PFSK-1 (cell line): ENCODE data around the gene TTLL11.

Experiments used
- FOXP2 ChIP-seq: optimal IDR thresholded peaks from 2 replicates; pipeline ENCODE3; 2011; ENCODE audit warnings: borderline replicate concordance, control low read depth, inconsistent platforms; ENCODE audit not compliant: insufficient read depth; ENCODE audit errors: extremely low read length, extremely low read depth
- POLR2AphosphoS5 ChIP-seq: IDR thresholded peaks from 2 replicates; pipeline ENCODE4 v1.6.1; 2012; ENCODE audit warnings: low read depth, mild to moderate bottlenecking, control low read depth, low read length, moderate library complexity
- SIN3A ChIP-seq: IDR thresholded peaks from 2 replicates; pipeline ENCODE4 v1.6.1; 2012; ENCODE audit warnings: mild to moderate bottlenecking, low read length, moderate library complexity, borderline replicate concordance; ENCODE audit not compliant: insufficient read depth
- TAF1 ChIP-seq: IDR thresholded peaks from 2 replicates; pipeline ENCODE4 v1.6.1; 2012; ENCODE audit warnings: low read length, control low read depth, borderline replicate concordance; ENCODE audit not compliant: insufficient read depth
- TF ChIP-seq, protein P1 (sequence below), 2 experiments: IDR thresholded peaks; 2 replicates each; pipeline versions ENCODE4 v1.6.1 to v1.8.0; 2011 to 2012; ENCODE audit warnings: low read depth in 2 of 2, low read length in 2 of 2, control low read depth in 1 of 2, inconsistent platforms in 1 of 2, mild to moderate bottlenecking in 1 of 2, moderate library complexity in 1 of 2; ENCODE audit not compliant: insufficient read depth in 1 of 2

DNA sequence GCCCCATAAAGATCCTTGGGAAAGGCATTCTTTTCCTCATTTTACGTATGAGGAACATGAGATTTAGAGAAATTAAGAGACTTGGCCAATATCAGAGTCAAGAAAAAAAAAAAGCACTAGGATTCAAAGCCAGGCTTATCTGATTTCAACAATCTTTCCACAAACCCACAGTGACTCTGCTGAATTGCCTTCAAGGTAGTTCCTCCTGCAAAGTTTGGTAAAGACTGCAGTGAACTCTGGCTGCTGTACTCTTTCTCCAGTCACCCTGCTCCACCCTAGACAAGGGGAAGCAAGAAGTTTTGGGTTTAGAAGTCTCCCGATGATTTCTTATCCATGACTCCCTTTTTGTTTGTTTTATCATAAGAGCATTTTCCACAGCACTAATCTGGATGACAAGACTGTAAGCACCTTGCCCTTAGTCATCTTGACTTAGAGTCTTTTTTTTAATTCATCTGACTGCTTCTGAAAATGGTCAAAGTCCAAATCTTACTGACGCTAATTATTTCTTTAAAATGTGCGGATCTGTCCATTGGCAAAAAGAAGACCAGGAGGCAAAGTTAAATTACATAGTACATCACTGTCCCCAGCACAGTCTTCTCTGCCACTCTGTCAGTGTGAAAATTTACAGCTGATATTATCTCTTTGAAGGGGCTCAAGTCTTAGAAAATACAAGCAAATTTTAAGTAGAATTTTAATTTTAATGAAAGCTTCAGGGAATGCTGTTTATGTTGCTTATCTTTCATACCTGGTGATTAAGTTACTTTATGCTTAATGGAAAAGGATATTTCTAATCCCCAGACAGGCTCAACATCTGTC is 180.1 kb downstream of the TTLL11 start:
- TF ChIP-seq SIN3A (no peak), TAF1 (no peak), POLR2AphosphoS5 (no peak), FOXP2 (no peak)
- TF ChIP-seq, protein P1, sequence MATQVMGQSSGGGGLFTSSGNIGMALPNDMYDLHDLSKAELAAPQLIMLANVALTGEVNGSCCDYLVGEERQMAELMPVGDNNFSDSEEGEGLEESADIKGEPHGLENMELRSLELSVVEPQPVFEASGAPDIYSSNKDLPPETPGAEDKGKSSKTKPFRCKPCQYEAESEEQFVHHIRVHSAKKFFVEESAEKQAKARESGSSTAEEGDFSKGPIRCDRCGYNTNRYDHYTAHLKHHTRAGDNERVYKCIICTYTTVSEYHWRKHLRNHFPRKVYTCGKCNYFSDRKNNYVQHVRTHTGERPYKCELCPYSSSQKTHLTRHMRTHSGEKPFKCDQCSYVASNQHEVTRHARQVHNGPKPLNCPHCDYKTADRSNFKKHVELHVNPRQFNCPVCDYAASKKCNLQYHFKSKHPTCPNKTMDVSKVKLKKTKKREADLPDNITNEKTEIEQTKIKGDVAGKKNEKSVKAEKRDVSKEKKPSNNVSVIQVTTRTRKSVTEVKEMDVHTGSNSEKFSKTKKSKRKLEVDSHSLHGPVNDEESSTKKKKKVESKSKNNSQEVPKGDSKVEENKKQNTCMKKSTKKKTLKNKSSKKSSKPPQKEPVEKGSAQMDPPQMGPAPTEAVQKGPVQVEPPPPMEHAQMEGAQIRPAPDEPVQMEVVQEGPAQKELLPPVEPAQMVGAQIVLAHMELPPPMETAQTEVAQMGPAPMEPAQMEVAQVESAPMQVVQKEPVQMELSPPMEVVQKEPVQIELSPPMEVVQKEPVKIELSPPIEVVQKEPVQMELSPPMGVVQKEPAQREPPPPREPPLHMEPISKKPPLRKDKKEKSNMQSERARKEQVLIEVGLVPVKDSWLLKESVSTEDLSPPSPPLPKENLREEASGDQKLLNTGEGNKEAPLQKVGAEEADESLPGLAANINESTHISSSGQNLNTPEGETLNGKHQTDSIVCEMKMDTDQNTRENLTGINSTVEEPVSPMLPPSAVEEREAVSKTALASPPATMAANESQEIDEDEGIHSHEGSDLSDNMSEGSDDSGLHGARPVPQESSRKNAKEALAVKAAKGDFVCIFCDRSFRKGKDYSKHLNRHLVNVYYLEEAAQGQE (IDR thresholded peaks at IDR 0.05; ENCODE audit: insufficient read depth in 1 of 2, low read depth in 2 of 2, low read length in 2 of 2), result no peak
